Coronary artery (tissue), 2 donors: Measurements from ENCODE around the gene C6orf132.

ENCODE experiments used
- DNase-seq: peaks from one replicate; pipeline ENCODE4 v3.0.0-alpha.2; 2017; ENCODE audit warnings: low spot score
- H3K27ac ChIP-seq, 2 donors: fragments of 200-600 bp; sonication (generic); one replicate each; pipeline ENCODE4 v1.5.1; 2016 to 2019
- H3K4me3 ChIP-seq: fragments of 200-600 bp; sonication (generic); 2 replicates; pipeline ENCODE4 v1.5.1; 2016; ENCODE audit warnings: mild to moderate bottlenecking, moderate library complexity
- TF ChIP-seq, protein P1 (sequence below): fragments of 200-600 bp; sonication (generic); IDR thresholded peaks from one replicate; pipeline ENCODE4 v1.5.1; 2019; ENCODE audit warnings: antibody characterized with exemption

C6orf132 gene

DNA sequence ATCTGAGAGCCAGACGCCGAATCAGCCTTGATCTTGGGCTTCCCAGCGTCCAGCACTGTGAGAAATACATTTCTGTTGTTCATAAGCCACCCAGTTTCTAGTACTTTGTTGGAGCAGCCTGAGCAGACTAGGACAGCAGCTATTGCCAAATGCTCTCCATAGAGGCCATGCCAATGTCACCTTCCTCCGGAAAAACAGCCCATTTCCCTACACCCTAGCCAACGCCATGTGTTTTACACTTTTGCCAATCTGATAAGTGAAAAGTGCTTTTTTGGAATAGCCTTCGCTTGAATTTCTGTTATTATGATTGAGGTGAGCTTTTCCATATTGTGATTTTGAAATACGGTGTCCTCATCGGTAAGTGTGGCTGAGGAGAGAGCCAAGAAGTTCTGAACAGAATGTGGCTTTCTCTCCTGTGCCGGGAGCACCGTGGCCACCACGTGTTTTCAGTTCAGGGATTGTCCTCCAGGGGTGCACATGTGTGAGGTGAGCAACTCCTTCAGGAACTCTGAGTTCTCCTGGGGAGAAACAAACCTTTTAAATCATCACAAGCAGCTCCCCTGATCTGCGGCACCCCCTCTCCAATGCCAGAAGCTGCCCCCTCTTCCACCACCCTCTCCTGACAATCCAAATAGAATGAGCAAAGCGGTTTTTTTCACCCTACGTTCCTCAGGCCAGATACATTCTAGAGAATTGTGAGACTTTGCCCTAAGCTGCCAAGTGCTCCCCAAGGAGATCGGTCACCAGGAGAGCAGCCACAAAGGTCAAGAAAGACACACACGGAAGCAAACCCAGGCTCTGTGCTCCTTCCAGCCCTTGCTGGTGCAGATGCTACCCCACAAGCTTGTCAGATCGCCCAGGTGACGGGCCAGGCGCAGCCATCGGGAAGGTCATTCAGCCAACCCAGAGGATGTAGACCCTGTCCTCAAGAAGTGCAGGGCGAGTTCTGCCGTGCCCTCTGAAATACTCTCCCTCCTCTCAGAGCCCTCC lies 56.1 kb downstream of the C6orf132 start:
- Histone ChIP-seq H3K4me3 (no peak overlapping the region), H3K27ac (no peak overlapping the region)
- no peak for DNase-seq
- TF ChIP-seq, protein P1, sequence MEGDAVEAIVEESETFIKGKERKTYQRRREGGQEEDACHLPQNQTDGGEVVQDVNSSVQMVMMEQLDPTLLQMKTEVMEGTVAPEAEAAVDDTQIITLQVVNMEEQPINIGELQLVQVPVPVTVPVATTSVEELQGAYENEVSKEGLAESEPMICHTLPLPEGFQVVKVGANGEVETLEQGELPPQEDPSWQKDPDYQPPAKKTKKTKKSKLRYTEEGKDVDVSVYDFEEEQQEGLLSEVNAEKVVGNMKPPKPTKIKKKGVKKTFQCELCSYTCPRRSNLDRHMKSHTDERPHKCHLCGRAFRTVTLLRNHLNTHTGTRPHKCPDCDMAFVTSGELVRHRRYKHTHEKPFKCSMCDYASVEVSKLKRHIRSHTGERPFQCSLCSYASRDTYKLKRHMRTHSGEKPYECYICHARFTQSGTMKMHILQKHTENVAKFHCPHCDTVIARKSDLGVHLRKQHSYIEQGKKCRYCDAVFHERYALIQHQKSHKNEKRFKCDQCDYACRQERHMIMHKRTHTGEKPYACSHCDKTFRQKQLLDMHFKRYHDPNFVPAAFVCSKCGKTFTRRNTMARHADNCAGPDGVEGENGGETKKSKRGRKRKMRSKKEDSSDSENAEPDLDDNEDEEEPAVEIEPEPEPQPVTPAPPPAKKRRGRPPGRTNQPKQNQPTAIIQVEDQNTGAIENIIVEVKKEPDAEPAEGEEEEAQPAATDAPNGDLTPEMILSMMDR, result no peak

DNA sequence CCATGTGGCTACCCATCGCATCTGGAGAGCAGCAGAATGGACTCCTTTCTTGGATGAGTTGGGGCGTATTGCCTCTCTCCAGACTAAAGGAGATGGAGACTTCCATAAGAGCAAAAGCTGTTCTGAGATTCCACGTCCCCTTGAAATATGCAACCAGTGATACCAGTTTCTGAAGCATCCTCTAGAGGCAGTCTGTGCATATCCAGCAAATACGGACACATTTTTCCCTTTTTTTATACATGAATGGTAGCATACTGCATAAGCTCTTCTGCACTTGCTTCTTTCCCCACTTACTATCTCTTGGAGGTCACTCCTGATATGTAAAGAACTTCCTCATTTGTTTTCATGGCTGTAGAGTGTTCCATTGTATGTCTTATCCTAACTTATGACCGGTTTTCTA lies 57.5 kb downstream of the C6orf132 start:
- DNase-seq, result no peak
- TF ChIP-seq, protein P1, result no peak
- no peak overlapping the region for H3K4me3 ChIP-seq
- no peak overlapping the region for H3K27ac ChIP-seq

DNA sequence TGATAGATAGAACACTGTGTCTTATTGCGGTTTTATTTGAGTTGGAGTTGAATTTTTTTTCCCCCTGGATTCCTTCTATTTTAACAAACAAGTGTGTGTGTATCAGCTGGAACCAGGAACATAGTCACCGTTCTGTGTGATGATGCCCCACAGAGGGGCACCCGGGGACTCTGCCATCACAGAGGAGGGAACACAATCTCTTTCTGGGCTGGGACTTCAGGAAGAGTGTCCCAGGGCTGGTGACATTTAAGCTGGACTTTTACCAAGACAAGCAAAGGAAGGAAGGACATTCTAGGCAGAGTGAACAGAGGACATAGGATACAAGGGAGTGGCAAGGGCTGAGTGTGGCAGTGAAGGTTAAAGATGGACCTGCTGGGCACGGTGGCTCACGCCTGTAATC lies 58.9 kb downstream of the C6orf132 start:
- no peak overlapping the region for H3K4me3 ChIP-seq
- TF ChIP-seq, protein P1, result no peak
- DNase-seq, result no peak
- no peak overlapping the region for H3K27ac ChIP-seq

DNA sequence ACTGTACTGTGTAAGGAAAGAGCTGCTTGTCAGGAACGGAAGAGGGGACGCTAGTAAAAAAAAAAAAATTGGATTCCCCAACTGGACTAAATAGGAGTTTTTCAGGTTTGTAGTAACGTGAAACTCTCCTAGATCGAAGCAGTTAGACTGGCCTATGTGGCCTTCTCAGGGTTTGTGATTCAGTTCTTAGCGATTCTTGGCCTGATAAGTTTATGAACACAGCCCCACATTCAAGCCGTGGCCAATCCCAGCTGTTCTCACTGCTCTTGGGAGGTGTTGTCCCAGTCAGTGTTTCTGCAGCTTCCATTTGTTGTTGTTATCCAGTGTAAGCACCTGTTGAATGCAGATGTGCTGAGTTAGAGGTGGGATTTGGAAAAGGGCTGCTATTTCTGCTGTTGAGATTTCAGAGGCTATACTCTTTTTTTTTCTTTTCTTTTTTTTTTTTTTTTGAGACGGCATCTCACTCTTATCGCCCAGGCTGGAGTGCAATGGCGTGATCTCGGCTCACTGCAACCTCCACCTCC lies 62.4 kb downstream of the C6orf132 start:
- H3K4me3 ChIP-seq, result no peak overlapping the region
- H3K27ac ChIP-seq, result no peak overlapping the region
- TF ChIP-seq, protein P1, result no peak
- DNase-seq, result no peak

DNA sequence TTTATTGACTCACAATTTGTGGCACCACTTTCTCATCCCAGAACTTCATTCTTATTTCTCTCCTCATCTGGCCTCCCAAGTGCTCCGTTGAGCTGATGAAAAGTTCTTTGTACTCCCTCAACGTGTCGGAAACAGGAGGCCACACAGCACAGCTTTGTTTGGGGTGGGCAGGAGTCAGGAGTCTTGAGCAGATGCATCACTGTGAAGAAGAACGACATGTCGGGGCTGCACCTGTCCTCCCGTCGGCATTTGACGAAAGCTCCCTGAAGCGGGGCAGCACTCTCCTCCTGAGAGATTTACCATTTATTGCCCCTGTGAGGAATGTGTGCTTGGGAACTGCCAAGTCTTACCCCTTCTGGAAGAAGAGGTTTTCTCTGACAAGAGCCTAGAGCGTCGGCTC lies 64.0 kb downstream of the C6orf132 start:
- Histone ChIP-seq H3K4me3 (no peak overlapping the region), H3K27ac (no peak overlapping the region)
- TF ChIP-seq, protein P1, result no peak
- DNase-seq, result no peak

DNA sequence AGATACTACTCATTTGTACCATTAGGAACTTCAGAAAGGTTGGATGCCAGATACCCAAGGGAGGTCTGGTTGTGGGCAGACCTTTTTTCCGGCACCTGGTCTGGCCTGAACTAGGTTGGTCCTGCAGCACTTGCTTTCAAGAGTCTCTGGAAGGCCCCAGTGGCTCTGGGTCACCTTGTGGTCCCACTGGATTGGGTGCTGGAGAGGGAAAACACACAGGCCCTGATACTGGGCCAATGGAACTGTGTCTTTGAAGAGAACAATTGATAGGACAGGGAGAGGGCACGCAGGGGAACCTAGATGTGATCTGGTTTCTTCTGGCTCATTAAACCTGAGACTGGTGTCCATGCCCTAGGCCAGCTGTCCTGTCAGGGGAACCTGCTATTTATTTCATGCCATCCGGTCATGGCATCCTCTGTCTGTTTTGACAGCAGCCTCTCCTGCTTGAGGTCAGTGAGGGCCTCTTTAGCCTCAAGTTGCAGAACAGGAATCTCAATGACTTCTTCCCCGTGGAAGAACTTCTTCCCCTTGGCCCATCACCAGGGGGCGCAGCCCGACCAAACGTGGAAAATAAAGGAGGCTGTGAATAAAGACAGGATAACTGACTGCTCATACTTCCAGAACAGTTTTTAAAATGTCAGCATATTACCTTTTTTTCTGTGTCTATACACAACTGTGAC lies 67.1 kb downstream of the C6orf132 start:
- no peak overlapping the region for H3K27ac ChIP-seq
- TF ChIP-seq, protein P1, result peak; percentile 69
- no peak overlapping the region for H3K4me3 ChIP-seq
- DNase-seq, result no peak
